GM12801 (cell line): ENCODE results near the gene PKHD1.

Source experiments
- CTCF ChIP-seq: IDR thresholded peaks from one replicate; pipeline ENCODE4 v1.5.1; 2011; ENCODE audit warnings: control low read depth; ENCODE audit not compliant: insufficient read length; ENCODE audit errors: extremely low read depth

The PKHD1 gene

GRCh38 chr6:52130440-52130839 is 43.0 kb upstream of the PKHD1 start:
- TF ChIP-seq CTCF, result no peak

DNA sequence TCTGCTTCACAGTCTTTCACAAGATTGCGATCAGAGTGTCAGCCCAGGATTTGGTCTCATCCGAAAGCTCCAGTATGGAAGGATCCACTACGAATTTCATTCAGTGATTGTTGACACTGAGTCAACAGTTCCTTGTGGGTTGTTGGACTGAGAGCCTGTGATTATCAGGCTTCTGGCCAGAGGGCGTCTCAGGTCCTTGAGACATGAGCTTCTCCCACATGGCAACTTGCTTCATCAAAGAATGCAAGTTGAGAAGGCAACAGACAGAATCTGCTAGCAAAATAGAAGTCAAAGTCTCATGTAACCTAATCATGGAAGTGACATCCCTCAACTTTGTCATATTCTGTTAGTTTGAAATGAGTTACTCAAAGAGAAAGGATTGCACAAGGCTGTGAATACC is 40.5 kb upstream of the PKHD1 start:
- TF ChIP-seq CTCF, result no peak

DNA sequence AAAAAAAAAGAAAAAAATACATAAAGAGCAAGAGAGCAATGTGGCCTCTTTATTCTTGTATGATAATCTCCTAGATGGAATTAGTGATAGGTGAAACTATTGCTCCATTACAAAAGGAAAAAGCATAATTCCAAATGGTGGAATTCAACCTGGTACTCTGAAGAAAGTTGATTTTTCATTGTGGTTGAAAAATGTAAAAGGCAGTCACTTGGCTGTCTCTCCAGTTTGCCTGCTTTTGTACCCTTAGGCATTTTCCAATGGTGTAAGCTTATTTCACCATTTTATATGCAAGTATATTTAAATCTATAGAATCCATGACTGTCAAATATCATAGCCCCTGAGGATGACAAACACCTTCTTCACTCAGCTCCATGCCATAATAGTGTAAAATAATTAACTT is 38.8 kb upstream of the PKHD1 start:
- TF ChIP-seq CTCF, result no peak

- no peak for TF ChIP-seq CTCF
Measured at GRCh38 chr6:52125572-52125971, 38.2 kb upstream of the PKHD1 start.

- TF ChIP-seq CTCF, result no peak
Measured at GRCh38 chr6:52125139-52125538, 37.7 kb upstream of the PKHD1 start.

GRCh38 chr6:52124126-52125121 is 37.0 kb upstream of the PKHD1 start:
- TF ChIP-seq CTCF, result no peak

GRCh38 chr6:52123251-52123650 is 35.8 kb upstream of the PKHD1 start:
- no peak for TF ChIP-seq CTCF
